ENCODE measurements around the gene PPIL6. TPM values are rescaled to one million over a fixed set of nuclear protein-coding genes. Genes with fewer than 3 reads are reported as not detected.

Gene PPIL6
- total and polyA plus RNA-seq, 4 donors = 0.17 to 0.51 (median 0.30) TPM

DNA sequence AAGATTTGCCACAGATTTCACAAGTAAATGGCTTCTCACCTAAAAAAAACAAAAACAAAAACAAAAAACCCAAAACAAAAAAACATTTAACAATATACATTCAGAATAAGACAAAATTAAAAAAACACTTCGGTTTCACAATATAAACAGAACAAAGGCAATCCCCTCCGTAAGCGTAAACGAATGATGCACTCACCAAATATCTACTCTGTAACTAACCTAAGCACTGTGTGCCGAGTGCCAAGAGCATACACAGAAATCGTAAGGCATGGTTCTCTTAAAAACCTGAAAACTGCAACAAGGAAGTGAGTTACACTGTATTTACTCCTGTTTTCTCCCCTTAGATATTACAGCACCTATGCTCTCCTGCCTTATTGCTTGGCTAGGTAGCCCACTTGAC, 27.3 kb upstream of the PPIL6 start:
- no peak overlapping the region for H3K9ac ChIP-seq (ENCODE audit: low read depth in 1 of 2, low read length in 2 of 2)
- no peaks in the 10 kb centered on the region for H3K27me3 ChIP-seq (ENCODE audit: control insufficient read depth in 4 of 4, insufficient read depth in 4 of 4, low read length in 3 of 4)
- 96% methylated on average over 6 of the region's 6 CpGs for WGBS
- no peak for TF ChIP-seq HNF4A (conservative IDR thresholded peaks at IDR 0.05)
- TF ChIP-seq NR2F2 (IDR thresholded peaks at IDR 0.05) = no peak
- TF ChIP-seq FOXA2 (IDR thresholded peaks at IDR 0.05) = no peak
- no peak for TF ChIP-seq GABPA (IDR thresholded peaks at IDR 0.05 in 1 of 2, conservative IDR thresholded peaks at IDR 0.05 in 1 of 2)
- no peak for TF ChIP-seq YY1 (IDR thresholded peaks at IDR 0.05)
- TF ChIP-seq, protein P1, sequence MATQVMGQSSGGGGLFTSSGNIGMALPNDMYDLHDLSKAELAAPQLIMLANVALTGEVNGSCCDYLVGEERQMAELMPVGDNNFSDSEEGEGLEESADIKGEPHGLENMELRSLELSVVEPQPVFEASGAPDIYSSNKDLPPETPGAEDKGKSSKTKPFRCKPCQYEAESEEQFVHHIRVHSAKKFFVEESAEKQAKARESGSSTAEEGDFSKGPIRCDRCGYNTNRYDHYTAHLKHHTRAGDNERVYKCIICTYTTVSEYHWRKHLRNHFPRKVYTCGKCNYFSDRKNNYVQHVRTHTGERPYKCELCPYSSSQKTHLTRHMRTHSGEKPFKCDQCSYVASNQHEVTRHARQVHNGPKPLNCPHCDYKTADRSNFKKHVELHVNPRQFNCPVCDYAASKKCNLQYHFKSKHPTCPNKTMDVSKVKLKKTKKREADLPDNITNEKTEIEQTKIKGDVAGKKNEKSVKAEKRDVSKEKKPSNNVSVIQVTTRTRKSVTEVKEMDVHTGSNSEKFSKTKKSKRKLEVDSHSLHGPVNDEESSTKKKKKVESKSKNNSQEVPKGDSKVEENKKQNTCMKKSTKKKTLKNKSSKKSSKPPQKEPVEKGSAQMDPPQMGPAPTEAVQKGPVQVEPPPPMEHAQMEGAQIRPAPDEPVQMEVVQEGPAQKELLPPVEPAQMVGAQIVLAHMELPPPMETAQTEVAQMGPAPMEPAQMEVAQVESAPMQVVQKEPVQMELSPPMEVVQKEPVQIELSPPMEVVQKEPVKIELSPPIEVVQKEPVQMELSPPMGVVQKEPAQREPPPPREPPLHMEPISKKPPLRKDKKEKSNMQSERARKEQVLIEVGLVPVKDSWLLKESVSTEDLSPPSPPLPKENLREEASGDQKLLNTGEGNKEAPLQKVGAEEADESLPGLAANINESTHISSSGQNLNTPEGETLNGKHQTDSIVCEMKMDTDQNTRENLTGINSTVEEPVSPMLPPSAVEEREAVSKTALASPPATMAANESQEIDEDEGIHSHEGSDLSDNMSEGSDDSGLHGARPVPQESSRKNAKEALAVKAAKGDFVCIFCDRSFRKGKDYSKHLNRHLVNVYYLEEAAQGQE (IDR thresholded peaks at IDR 0.05) = no peak
- TF ChIP-seq RXRA (IDR thresholded peaks at IDR 0.05) = no peak
- no peak for TF ChIP-seq FOXA1 (IDR thresholded peaks at IDR 0.05)
- TF ChIP-seq, protein P2, sequence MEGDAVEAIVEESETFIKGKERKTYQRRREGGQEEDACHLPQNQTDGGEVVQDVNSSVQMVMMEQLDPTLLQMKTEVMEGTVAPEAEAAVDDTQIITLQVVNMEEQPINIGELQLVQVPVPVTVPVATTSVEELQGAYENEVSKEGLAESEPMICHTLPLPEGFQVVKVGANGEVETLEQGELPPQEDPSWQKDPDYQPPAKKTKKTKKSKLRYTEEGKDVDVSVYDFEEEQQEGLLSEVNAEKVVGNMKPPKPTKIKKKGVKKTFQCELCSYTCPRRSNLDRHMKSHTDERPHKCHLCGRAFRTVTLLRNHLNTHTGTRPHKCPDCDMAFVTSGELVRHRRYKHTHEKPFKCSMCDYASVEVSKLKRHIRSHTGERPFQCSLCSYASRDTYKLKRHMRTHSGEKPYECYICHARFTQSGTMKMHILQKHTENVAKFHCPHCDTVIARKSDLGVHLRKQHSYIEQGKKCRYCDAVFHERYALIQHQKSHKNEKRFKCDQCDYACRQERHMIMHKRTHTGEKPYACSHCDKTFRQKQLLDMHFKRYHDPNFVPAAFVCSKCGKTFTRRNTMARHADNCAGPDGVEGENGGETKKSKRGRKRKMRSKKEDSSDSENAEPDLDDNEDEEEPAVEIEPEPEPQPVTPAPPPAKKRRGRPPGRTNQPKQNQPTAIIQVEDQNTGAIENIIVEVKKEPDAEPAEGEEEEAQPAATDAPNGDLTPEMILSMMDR (IDR thresholded peaks at IDR 0.05; ENCODE audit: low read depth, low read length, missing input control) = no peak
- TF ChIP-seq, protein P3, sequence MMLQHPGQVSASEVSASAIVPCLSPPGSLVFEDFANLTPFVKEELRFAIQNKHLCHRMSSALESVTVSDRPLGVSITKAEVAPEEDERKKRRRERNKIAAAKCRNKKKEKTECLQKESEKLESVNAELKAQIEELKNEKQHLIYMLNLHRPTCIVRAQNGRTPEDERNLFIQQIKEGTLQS (IDR thresholded peaks at IDR 0.05) = no peak
- no peak for TF ChIP-seq EGR1 (IDR thresholded peaks at IDR 0.05; ENCODE audit: low read depth in 2 of 2)
- TF ChIP-seq HNF4G (IDR thresholded peaks at IDR 0.05) = no peak
- TF ChIP-seq TAF1 (conservative IDR thresholded peaks at IDR 0.05) = no peak
- TF ChIP-seq, protein P4, sequence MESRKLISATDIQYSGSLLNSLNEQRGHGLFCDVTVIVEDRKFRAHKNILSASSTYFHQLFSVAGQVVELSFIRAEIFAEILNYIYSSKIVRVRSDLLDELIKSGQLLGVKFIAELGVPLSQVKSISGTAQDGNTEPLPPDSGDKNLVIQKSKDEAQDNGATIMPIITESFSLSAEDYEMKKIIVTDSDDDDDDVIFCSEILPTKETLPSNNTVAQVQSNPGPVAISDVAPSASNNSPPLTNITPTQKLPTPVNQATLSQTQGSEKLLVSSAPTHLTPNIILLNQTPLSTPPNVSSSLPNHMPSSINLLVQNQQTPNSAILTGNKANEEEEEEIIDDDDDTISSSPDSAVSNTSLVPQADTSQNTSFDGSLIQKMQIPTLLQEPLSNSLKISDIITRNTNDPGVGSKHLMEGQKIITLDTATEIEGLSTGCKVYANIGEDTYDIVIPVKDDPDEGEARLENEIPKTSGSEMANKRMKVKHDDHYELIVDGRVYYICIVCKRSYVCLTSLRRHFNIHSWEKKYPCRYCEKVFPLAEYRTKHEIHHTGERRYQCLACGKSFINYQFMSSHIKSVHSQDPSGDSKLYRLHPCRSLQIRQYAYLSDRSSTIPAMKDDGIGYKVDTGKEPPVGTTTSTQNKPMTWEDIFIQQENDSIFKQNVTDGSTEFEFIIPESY (IDR thresholded peaks at IDR 0.05) = no peak
- no peak for TF ChIP-seq RAD21 (IDR thresholded peaks at IDR 0.05)
- TF ChIP-seq JUND (IDR thresholded peaks at IDR 0.05) = no peak
- no peak overlapping the region for H3K4me3 ChIP-seq (ENCODE audit: low read depth in 1 of 3, low read length in 3 of 3)
- H3K27ac ChIP-seq (ENCODE audit: low read depth in 1 of 2, low read length in 2 of 2) = no peak overlapping the region
- no peaks in the 10 kb centered on the region for H3K4me1 ChIP-seq (ENCODE audit: control insufficient read depth in 4 of 4, insufficient read depth in 4 of 4, low read length in 3 of 4)
- no peaks in the 10 kb centered on the region for H3K9me3 ChIP-seq (ENCODE audit: control insufficient read depth in 4 of 4, low read length in 3 of 4)
- no peak for DNase-seq (ENCODE audit: low spot score)
- H3K36me3 ChIP-seq (ENCODE audit: control insufficient read depth in 4 of 4, insufficient read depth in 3 of 4, low read depth in 1 of 4, low read length in 3 of 4) = peaks cover 4 to 52% (median 46%) of the 10 kb centered on the region in 4 donors
